ENCODE results near the gene GLI1.
"Not testable (repeated sequence)": the region's sequence is repeated elsewhere in the genome, so short reads cannot be mapped to it uniquely, and the experiment has no call there.

GRCh38 chr12:57513677-57514076 lies 54.1 kb downstream of the GLI1 start:
- TF ChIP-seq, protein P1, sequence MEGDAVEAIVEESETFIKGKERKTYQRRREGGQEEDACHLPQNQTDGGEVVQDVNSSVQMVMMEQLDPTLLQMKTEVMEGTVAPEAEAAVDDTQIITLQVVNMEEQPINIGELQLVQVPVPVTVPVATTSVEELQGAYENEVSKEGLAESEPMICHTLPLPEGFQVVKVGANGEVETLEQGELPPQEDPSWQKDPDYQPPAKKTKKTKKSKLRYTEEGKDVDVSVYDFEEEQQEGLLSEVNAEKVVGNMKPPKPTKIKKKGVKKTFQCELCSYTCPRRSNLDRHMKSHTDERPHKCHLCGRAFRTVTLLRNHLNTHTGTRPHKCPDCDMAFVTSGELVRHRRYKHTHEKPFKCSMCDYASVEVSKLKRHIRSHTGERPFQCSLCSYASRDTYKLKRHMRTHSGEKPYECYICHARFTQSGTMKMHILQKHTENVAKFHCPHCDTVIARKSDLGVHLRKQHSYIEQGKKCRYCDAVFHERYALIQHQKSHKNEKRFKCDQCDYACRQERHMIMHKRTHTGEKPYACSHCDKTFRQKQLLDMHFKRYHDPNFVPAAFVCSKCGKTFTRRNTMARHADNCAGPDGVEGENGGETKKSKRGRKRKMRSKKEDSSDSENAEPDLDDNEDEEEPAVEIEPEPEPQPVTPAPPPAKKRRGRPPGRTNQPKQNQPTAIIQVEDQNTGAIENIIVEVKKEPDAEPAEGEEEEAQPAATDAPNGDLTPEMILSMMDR (IDR thresholded peaks at IDR 0.05; ENCODE audit: insufficient read depth, low read length), result not testable (repeated sequence)
- TF ChIP-seq, protein P2, sequence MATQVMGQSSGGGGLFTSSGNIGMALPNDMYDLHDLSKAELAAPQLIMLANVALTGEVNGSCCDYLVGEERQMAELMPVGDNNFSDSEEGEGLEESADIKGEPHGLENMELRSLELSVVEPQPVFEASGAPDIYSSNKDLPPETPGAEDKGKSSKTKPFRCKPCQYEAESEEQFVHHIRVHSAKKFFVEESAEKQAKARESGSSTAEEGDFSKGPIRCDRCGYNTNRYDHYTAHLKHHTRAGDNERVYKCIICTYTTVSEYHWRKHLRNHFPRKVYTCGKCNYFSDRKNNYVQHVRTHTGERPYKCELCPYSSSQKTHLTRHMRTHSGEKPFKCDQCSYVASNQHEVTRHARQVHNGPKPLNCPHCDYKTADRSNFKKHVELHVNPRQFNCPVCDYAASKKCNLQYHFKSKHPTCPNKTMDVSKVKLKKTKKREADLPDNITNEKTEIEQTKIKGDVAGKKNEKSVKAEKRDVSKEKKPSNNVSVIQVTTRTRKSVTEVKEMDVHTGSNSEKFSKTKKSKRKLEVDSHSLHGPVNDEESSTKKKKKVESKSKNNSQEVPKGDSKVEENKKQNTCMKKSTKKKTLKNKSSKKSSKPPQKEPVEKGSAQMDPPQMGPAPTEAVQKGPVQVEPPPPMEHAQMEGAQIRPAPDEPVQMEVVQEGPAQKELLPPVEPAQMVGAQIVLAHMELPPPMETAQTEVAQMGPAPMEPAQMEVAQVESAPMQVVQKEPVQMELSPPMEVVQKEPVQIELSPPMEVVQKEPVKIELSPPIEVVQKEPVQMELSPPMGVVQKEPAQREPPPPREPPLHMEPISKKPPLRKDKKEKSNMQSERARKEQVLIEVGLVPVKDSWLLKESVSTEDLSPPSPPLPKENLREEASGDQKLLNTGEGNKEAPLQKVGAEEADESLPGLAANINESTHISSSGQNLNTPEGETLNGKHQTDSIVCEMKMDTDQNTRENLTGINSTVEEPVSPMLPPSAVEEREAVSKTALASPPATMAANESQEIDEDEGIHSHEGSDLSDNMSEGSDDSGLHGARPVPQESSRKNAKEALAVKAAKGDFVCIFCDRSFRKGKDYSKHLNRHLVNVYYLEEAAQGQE (IDR thresholded peaks at IDR 0.05; ENCODE audit: insufficient replicate concordance, low read depth), result not testable (repeated sequence)
- TF ChIP-seq POLR2AphosphoS5 (IDR thresholded peaks at IDR 0.05; ENCODE audit: low read depth); SPI1 (IDR thresholded peaks at IDR 0.05; ENCODE audit: borderline replicate concordance, low read depth): not testable (repeated sequence)
